Panc1 (cell line): ENCODE measurements around the gene LGALS1. TPM values are rescaled to one million over a fixed set of nuclear protein-coding genes. Genes with fewer than 3 reads are reported as not detected.

ENCODE experiments used
- ATAC-seq: fragments of 200-7000 bp; cut with Tn5 transposase; 2 replicates; pipeline ENCODE4 v1.9.1; 2020; ENCODE audit warnings: mild to moderate bottlenecking, moderate library complexity
- BruUV-seq: library from RNA; stranded (reverse); fragments of 400-500 nt; replicated peaks from 2 replicates; lab custom pipeline; 2021; lab: Mats Ljungman, UMichigan
- CTCF ChIA-PET: fragments of 300-600 bp; sonication (Branson Sonifier 250); formaldehyde crosslinking; loops from one replicate; lab custom pipeline; 2022; ENCODE audit warnings: antibody characterized with exemption; lab: Charles Lee
- POLR2A ChIA-PET: fragments of 300-600 bp; sonication (Branson Sonifier 250); formaldehyde crosslinking; loops from one replicate; lab custom pipeline; 2022; ENCODE audit warnings: antibody characterized with exemption; lab: Charles Lee
- DNase-seq: peaks from one replicate; pipeline ENCODE4 v3.0.0-alpha.2; 2010; ENCODE audit warnings: low read depth, low spot score
- H3K27ac ChIP-seq: 2 replicates; pipeline ENCODE4 v1.5.1; 2011; ENCODE audit warnings: mild to moderate bottlenecking, low read length, inconsistent platforms
- H3K27me3 ChIP-seq: fragments of 200-500 bp; sonication (Bioruptor generic); 2 replicates; pipeline ENCODE4 v1.6.0; 2014; ENCODE audit warnings: low read length, inconsistent platforms; ENCODE audit not compliant: control insufficient read depth, insufficient read depth
- H3K36me3 ChIP-seq: fragments of 200-500 bp; sonication (Bioruptor generic); 2 replicates; pipeline ENCODE4 v1.5.1; 2014; ENCODE audit warnings: inconsistent platforms, mild to moderate bottlenecking, low read length, moderate library complexity; ENCODE audit not compliant: control insufficient read depth, insufficient read depth
- H3K4me1 ChIP-seq: 2 replicates; pipeline ENCODE4 v1.5.1; 2011; ENCODE audit warnings: inconsistent platforms, mild to moderate bottlenecking, low read length, moderate library complexity; ENCODE audit not compliant: control insufficient read depth, insufficient read depth
- H3K4me3 ChIP-seq, 2 experiments: 2 replicates each; pipeline ENCODE4 v1.5.1; 2011 to 2012; ENCODE audit warnings: low read depth in 2 of 2, low read length in 2 of 2, mild to moderate bottlenecking in 2 of 2, inconsistent platforms in 1 of 2, moderate library complexity in 1 of 2
- H3K9me3 ChIP-seq: fragments of 200-500 bp; sonication (Bioruptor generic); 2 replicates; pipeline ENCODE4 v1.5.1; 2014; ENCODE audit warnings: low read depth, mild to moderate bottlenecking, inconsistent platforms, low read length, moderate library complexity; ENCODE audit not compliant: control insufficient read depth, insufficient read depth
- CTCF ChIP-seq: fragments of 450-650 bp; IDR thresholded peaks from 2 replicates; pipeline ENCODE4 v1.5.1; 2017; ENCODE audit warnings: mild to moderate bottlenecking
- POLR2AphosphoS5 ChIP-seq: IDR thresholded peaks from 2 replicates; pipeline ENCODE4 v1.6.1; 2012; ENCODE audit warnings: mild to moderate bottlenecking, low read depth, low read length, moderate library complexity
- SIN3A ChIP-seq: IDR thresholded peaks from 2 replicates; pipeline ENCODE4 v1.6.1; 2012; ENCODE audit warnings: low read depth, mild to moderate bottlenecking, low read length, moderate library complexity, borderline replicate concordance; ENCODE audit not compliant: insufficient read depth
- TCF7L2 ChIP-seq: IDR thresholded peaks from 2 replicates; pipeline ENCODE4 v1.6.1; 2011; ENCODE audit warnings: mild to moderate bottlenecking, low read depth, low read length, inconsistent platforms
- in situ Hi-C: cut with HindIII; loops from 2 replicates; pipeline ENCODE4 v1.10.0; 2016; ENCODE audit warnings: low sequenced_read_pairs, low pct_unique_long_range_greater_than_20kb
- intact Hi-C: fragments of 100-400 bp; cut with micrococcal nuclease; formaldehyde crosslinking; loops from one replicate; pipeline ENCODE4 v1.10.0; 2022; ENCODE audit not compliant: unreplicated experiment
- total RNA-seq: library from RNA; stranded (reverse); gene quantifications from one replicate; pipeline ENCODE4 v1.2.1, GENCODE V29; 2021; ENCODE audit not compliant: unreplicated experiment
- TF ChIP-seq, protein P1 (sequence below), 2 experiments: IDR thresholded peaks; 2 replicates each; pipeline ENCODE4 v1.6.1; 2011 to 2012; ENCODE audit warnings: low read depth in 2 of 2, control low read depth in 1 of 2, low read length in 1 of 2, mild to moderate bottlenecking in 1 of 2, moderate library complexity in 1 of 2; ENCODE audit not compliant: insufficient read depth in 1 of 2

The LGALS1 gene
- total RNA-seq, 1 experiment from 2014 or later, result 1,518 TPM

- TF ChIP-seq, protein P1, sequence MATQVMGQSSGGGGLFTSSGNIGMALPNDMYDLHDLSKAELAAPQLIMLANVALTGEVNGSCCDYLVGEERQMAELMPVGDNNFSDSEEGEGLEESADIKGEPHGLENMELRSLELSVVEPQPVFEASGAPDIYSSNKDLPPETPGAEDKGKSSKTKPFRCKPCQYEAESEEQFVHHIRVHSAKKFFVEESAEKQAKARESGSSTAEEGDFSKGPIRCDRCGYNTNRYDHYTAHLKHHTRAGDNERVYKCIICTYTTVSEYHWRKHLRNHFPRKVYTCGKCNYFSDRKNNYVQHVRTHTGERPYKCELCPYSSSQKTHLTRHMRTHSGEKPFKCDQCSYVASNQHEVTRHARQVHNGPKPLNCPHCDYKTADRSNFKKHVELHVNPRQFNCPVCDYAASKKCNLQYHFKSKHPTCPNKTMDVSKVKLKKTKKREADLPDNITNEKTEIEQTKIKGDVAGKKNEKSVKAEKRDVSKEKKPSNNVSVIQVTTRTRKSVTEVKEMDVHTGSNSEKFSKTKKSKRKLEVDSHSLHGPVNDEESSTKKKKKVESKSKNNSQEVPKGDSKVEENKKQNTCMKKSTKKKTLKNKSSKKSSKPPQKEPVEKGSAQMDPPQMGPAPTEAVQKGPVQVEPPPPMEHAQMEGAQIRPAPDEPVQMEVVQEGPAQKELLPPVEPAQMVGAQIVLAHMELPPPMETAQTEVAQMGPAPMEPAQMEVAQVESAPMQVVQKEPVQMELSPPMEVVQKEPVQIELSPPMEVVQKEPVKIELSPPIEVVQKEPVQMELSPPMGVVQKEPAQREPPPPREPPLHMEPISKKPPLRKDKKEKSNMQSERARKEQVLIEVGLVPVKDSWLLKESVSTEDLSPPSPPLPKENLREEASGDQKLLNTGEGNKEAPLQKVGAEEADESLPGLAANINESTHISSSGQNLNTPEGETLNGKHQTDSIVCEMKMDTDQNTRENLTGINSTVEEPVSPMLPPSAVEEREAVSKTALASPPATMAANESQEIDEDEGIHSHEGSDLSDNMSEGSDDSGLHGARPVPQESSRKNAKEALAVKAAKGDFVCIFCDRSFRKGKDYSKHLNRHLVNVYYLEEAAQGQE (IDR thresholded peaks at IDR 0.05; ENCODE audit: insufficient read depth in 1 of 2, low read depth in 2 of 2, low read length in 1 of 2), result no peak
- TF ChIP-seq SIN3A (no peak), CTCF (no peak), POLR2AphosphoS5 (no peak), TCF7L2 (no peak)
- H3K9me3 ChIP-seq, result no peaks in the 10 kb centered on the region
- DNase-seq, result no peak
- peaks cover 25% of the 10 kb centered on the region for H3K4me1 ChIP-seq
- BruUV-seq, result no TSS peak
- ChIA-PET CTCF (no interaction called here), POLR2A (no interaction called here)
- no peaks in the 10 kb centered on the region for H3K27me3 ChIP-seq
- in situ Hi-C loops (no loop called here), intact Hi-C loops (no loop called here)
- no peaks in the 10 kb centered on the region for H3K36me3 ChIP-seq
- no peak for ATAC-seq
- no peak overlapping the region for H3K27ac ChIP-seq
- H3K4me3 ChIP-seq, result no peak overlapping the region
These were observed 38.5 kb upstream of the LGALS1 start for GRCh38 chr22:37636949-37637273.

- no peak for ATAC-seq
- POLR2A ChIA-PET, result no interaction called here
- CTCF ChIA-PET, result no interaction called here
These were observed 36.9 kb upstream of the LGALS1 start for GRCh38 chr22:37638391-37639069.

More at GRCh38 chr22:37638391-37639069, 36.9 kb upstream of the LGALS1 start:
- in situ Hi-C loops, result no loop called here
- no peak overlapping the region for H3K27ac ChIP-seq
- TF ChIP-seq, protein P1 (IDR thresholded peaks at IDR 0.05; ENCODE audit: insufficient read depth in 1 of 2, low read depth in 2 of 2, low read length in 1 of 2), result no peak
- TF ChIP-seq CTCF, result no peak
- no peak for TF ChIP-seq SIN3A
- TF ChIP-seq POLR2AphosphoS5, result no peak
- TF ChIP-seq TCF7L2, result no peak
- intact Hi-C loops, result no loop called here
- no peak for DNase-seq
- no peaks in the 10 kb centered on the region for H3K9me3 ChIP-seq
- no peak overlapping the region for H3K4me3 ChIP-seq
- H3K4me1 ChIP-seq, result peaks cover 17% of the 10 kb centered on the region
- no peaks in the 10 kb centered on the region for H3K36me3 ChIP-seq
- no peaks in the 10 kb centered on the region for H3K27me3 ChIP-seq
- no TSS peak for BruUV-seq
